ENCODE data around the gene ATXN7.

Gene ATXN7

GRCh38 chr3:63864008-63864964 lies 619 bp downstream of the ATXN7 start:
- in situ Hi-C loops (cut with MboI; ENCODE audit: low sequenced_read_pairs) = no loop called here

GRCh38 chr3:63864965-63865327 lies 1.3 kb downstream of the ATXN7 start:
- in situ Hi-C loops (cut with MboI; ENCODE audit: low sequenced_read_pairs) = no loop called here

- in situ Hi-C loops (cut with MboI; ENCODE audit: low sequenced_read_pairs) = no loop called here
Observed at GRCh38 chr3:63867225-63867624, 3.6 kb downstream of the ATXN7 start.

- in situ Hi-C loops (cut with MboI; ENCODE audit: low sequenced_read_pairs) = no loop called here
Observed at GRCh38 chr3:63869940-63870614, 6.4 kb downstream of the ATXN7 start.

GRCh38 chr3:63870615-63871005 lies 6.9 kb downstream of the ATXN7 start:
- in situ Hi-C loops (cut with MboI; ENCODE audit: low sequenced_read_pairs) = no loop called here

GRCh38 chr3:63872135-63872924 lies 8.7 kb downstream of the ATXN7 start:
- in situ Hi-C loops (cut with MboI; ENCODE audit: low sequenced_read_pairs) = no loop called here

GRCh38 chr3:63874769-63875168 lies 11.1 kb downstream of the ATXN7 start:
- in situ Hi-C loops (cut with MboI; ENCODE audit: low sequenced_read_pairs) = no loop called here

- in situ Hi-C loops (cut with MboI; ENCODE audit: low sequenced_read_pairs) = no loop called here
Observed at GRCh38 chr3:63875510-63875909, 11.8 kb downstream of the ATXN7 start.

- in situ Hi-C loops (cut with MboI; ENCODE audit: low sequenced_read_pairs) = no loop called here
Observed at GRCh38 chr3:63876260-63876659, 12.6 kb downstream of the ATXN7 start.

GRCh38 chr3:63877737-63878393 lies 14.2 kb downstream of the ATXN7 start:
- in situ Hi-C loops (cut with MboI; ENCODE audit: low sequenced_read_pairs) = no loop called here

- in situ Hi-C loops (cut with MboI; ENCODE audit: low sequenced_read_pairs) = no loop called here
Observed at GRCh38 chr3:63878394-63879060, 14.9 kb downstream of the ATXN7 start.

GRCh38 chr3:63880653-63881052 lies 17.0 kb downstream of the ATXN7 start:
- in situ Hi-C loops (cut with MboI; ENCODE audit: low sequenced_read_pairs) = no loop called here

- in situ Hi-C loops (cut with MboI; ENCODE audit: low sequenced_read_pairs) = no loop called here
Observed at GRCh38 chr3:63886858-63887257, 23.2 kb downstream of the ATXN7 start.

- in situ Hi-C loops (cut with MboI; ENCODE audit: low sequenced_read_pairs) = no loop called here
Observed at GRCh38 chr3:63891518-63891917, 27.9 kb downstream of the ATXN7 start.

GRCh38 chr3:63892773-63893352 lies 29.2 kb downstream of the ATXN7 start:
- in situ Hi-C loops (cut with MboI; ENCODE audit: low sequenced_read_pairs) = no loop called here

GRCh38 chr3:63895422-63896189 lies 31.9 kb downstream of the ATXN7 start:
- in situ Hi-C loops (cut with MboI; ENCODE audit: low sequenced_read_pairs) = no loop called here

- in situ Hi-C loops (cut with MboI; ENCODE audit: low sequenced_read_pairs) = no loop called here
Observed at GRCh38 chr3:63896332-63897030, 32.8 kb downstream of the ATXN7 start.

- in situ Hi-C loops (cut with MboI; ENCODE audit: low sequenced_read_pairs) = no loop called here
Observed at GRCh38 chr3:63900010-63900409, 36.3 kb downstream of the ATXN7 start.

GRCh38 chr3:63900459-63900858 lies 36.8 kb downstream of the ATXN7 start:
- in situ Hi-C loops (cut with MboI; ENCODE audit: low sequenced_read_pairs) = no loop called here

All from HL-60/S4 (cell line).